ENCODE results near the gene TMBIM4. TPM values are rescaled to one million over a fixed set of nuclear protein-coding genes. Genes with fewer than 3 reads are reported as not detected.
A peak's percentile ranks its signal among the peaks of the same experiment; 100 is the strongest.
"Not testable (repeated sequence)": the region's sequence is repeated elsewhere in the genome, so short reads cannot be mapped to it uniquely, and the experiment has no call there.

TMBIM4 gene
- total RNA-seq, result 100 to 1,000 TPM; 114 to 161 TPM

GRCh38 chr12:66169221-66170170 lies at the start of gene TMBIM4:
TMBIM4 (minus strand) TSS chr12:66169996; CDS start chr12:66169951, 45 bp downstream.
- peak within 1 kb of the TSS; percentile 98 for H3K4me3 ChIP-seq
- H3K27ac ChIP-seq, result peak within 1 kb of the TSS; percentile 95 to 100
- DNase-seq (ENCODE audit: low spot score) (peak; percentile 51), ATAC-seq (ENCODE audit: insufficient number of reproducible peaks, low FRiP score, low read depth) (peak; percentile 94)
- peak; percentile 58 for TF ChIP-seq CTCF (IDR thresholded peaks at IDR 0.05)
- H3K36me3 ChIP-seq, result no peaks in the 10 kb centered on the region
- H3K27me3 ChIP-seq (replicated peaks; ENCODE audit: insufficient read depth), result no peaks in the 10 kb centered on the region
- H3K4me1 ChIP-seq (ENCODE audit: control insufficient read depth in 1 of 2, low read depth in 2 of 2), result peaks cover 5 to 23% of the 10 kb centered on the region in 2 donors
- no peaks in the 10 kb centered on the region for H3K9me3 ChIP-seq

- DNase-seq (ENCODE audit: low spot score), result no peak
- H3K9me3 ChIP-seq, result peaks cover 2% of the 10 kb centered on the region
- peaks cover 12% of the 10 kb centered on the region for H3K36me3 ChIP-seq
- ATAC-seq (ENCODE audit: insufficient number of reproducible peaks, low FRiP score, low read depth), result no peak
- no peak overlapping the region for H3K27ac ChIP-seq
- TF ChIP-seq CTCF (IDR thresholded peaks at IDR 0.05), result no peak
- H3K27me3 ChIP-seq (replicated peaks; ENCODE audit: insufficient read depth), result no peaks in the 10 kb centered on the region
- H3K4me3 ChIP-seq, result no peak overlapping the region
- no peaks in the 10 kb centered on the region for H3K4me1 ChIP-seq (ENCODE audit: control insufficient read depth in 1 of 2, low read depth in 2 of 2)
These were observed 47.6 kb upstream of the TMBIM4 start for GRCh38 chr12:66217342-66217917.

- H3K4me1 ChIP-seq (ENCODE audit: control insufficient read depth in 1 of 2, low read depth in 2 of 2); H3K9me3 ChIP-seq; H3K36me3 ChIP-seq; H3K27me3 ChIP-seq (replicated peaks; ENCODE audit: insufficient read depth); ATAC-seq (ENCODE audit: insufficient number of reproducible peaks, low FRiP score, low read depth); H3K4me3 ChIP-seq; DNase-seq (ENCODE audit: low spot score); H3K27ac ChIP-seq: not testable (repeated sequence)
These were observed 43.2 kb upstream of the TMBIM4 start for GRCh38 chr12:66213011-66213410.

GRCh38 chr12:66211573-66211972 lies 41.8 kb upstream of the TMBIM4 start:
- not testable (repeated sequence) for ATAC-seq (ENCODE audit: insufficient number of reproducible peaks, low FRiP score, low read depth); H3K27me3 ChIP-seq (replicated peaks; ENCODE audit: insufficient read depth); H3K9me3 ChIP-seq; H3K4me3 ChIP-seq; H3K36me3 ChIP-seq; H3K27ac ChIP-seq; H3K4me1 ChIP-seq (ENCODE audit: control insufficient read depth in 1 of 2, low read depth in 2 of 2); DNase-seq (ENCODE audit: low spot score)

- DNase-seq (ENCODE audit: low spot score) (no peak), ATAC-seq (ENCODE audit: insufficient number of reproducible peaks, low FRiP score, low read depth) (no peak)
- Histone ChIP-seq H3K4me1 (ENCODE audit: control insufficient read depth in 1 of 2, low read depth in 2 of 2) (no peaks in the 10 kb centered on the region), H3K4me3 (no peak overlapping the region), H3K27me3 (replicated peaks; ENCODE audit: insufficient read depth) (no peaks in the 10 kb centered on the region), H3K27ac (no peak overlapping the region), H3K9me3 (no peaks in the 10 kb centered on the region), H3K36me3 (peaks cover 4% of the 10 kb centered on the region)
- TF ChIP-seq CTCF (IDR thresholded peaks at IDR 0.05), result no peak
These were observed 41.0 kb upstream of the TMBIM4 start for GRCh38 chr12:66210840-66211239.

GRCh38 chr12:66206141-66206540 lies 36.3 kb upstream of the TMBIM4 start:
- no peak for DNase-seq (ENCODE audit: low spot score)
- H3K36me3 ChIP-seq, result no peaks in the 10 kb centered on the region
- H3K27ac ChIP-seq, result no peak overlapping the region
- no peak for ATAC-seq (ENCODE audit: insufficient number of reproducible peaks, low FRiP score, low read depth)
- no peak for TF ChIP-seq CTCF (IDR thresholded peaks at IDR 0.05)
- no peaks in the 10 kb centered on the region for H3K4me1 ChIP-seq (ENCODE audit: control insufficient read depth in 1 of 2, low read depth in 2 of 2)
- H3K4me3 ChIP-seq, result no peak overlapping the region
- no peaks in the 10 kb centered on the region for H3K9me3 ChIP-seq
- no peaks in the 10 kb centered on the region for H3K27me3 ChIP-seq (replicated peaks; ENCODE audit: insufficient read depth)
